ENCODE results near the gene KRT2.
"Not testable (repeated sequence)": the region's sequence is repeated elsewhere in the genome, so short reads cannot be mapped to it uniquely, and the experiment has no call there.

KRT2 gene

GRCh38 chr12:52674433-52674775 is 22.4 kb upstream of the KRT2 start:
- no peak overlapping the region for H3K4me3 ChIP-seq (ENCODE audit: low read depth, low read length)
- no peak for TF ChIP-seq CTCF (IDR thresholded peaks at IDR 0.05; ENCODE audit: borderline replicate concordance, insufficient read depth, low read depth, low read length)

DNA sequence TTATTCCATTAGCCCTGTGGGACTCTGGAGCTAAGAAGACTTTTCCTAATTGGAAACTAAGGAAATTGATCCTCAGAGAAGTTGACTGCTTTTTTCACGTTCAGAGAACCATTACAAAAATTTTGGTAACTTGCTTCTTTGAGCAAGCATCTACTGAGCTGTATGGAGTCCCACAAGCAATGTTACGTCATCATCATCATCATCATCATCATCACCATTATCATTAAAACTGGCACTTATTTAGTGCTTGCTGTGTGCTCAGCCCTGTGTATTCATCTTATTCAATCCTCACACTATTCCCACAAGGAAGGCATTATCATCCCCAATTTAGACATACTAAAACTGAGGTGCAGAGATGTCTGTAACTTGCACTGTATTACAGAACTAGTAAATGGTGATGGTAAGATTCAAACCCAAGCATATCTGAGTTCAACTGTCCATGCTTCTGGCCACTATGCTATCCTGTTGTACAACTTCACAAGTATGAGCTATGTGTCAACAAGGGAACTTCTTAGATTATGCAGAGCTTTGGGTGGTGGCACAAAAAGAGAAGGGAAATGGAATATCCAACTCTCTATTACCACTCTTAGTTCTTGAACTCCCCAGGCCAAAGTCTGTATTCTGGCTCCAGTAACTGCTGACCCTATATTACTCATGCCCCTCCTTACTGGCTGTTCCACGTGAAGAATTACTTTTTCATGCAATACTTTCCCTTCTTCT is 21.9 kb upstream of the KRT2 start:
- no peak overlapping the region for H3K4me3 ChIP-seq (ENCODE audit: low read depth, low read length)
- TF ChIP-seq CTCF (IDR thresholded peaks at IDR 0.05; ENCODE audit: borderline replicate concordance, insufficient read depth, low read depth, low read length) = no peak

GRCh38 chr12:52673217-52673616 is 21.2 kb upstream of the KRT2 start:
- TF ChIP-seq CTCF (IDR thresholded peaks at IDR 0.05; ENCODE audit: borderline replicate concordance, insufficient read depth, low read depth, low read length) = no peak
- H3K4me3 ChIP-seq (ENCODE audit: low read depth, low read length) = no peak overlapping the region

DNA sequence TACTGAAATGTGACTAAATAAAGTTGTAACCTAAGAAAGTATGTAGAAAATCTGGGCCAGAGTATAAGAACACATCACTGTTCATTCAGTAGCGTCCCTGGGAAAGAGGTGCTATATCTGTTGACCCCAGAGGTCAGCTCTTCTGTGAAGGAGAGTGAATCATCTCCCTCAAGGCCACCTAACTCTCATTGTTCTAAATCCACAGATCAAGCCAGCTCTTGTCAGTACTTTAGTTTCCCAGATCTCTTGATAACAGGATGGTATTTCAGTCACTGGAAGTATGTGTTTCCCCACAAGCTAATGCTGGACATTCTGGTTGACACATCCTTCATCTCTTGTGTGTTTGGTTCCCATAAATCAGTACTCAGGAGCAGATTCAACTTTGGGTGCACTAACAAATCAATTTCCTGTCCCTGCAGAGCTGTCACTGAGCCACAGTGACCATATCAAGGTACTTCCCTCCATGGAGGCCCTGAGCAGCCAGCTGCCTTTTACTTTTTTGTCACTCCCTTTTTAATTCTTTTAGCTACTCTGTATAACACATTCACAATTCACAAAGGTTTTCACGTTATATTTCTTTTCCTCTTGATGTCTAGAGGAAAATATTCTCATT is 20.4 kb upstream of the KRT2 start:
- no peak for TF ChIP-seq CTCF (IDR thresholded peaks at IDR 0.05; ENCODE audit: borderline replicate concordance, insufficient read depth, low read depth, low read length)
- no peak overlapping the region for H3K4me3 ChIP-seq (ENCODE audit: low read depth, low read length)

GRCh38 chr12:52670961-52671360 is 18.9 kb upstream of the KRT2 start:
- H3K4me3 ChIP-seq (ENCODE audit: low read depth, low read length) = no peak overlapping the region
- no peak for TF ChIP-seq CTCF (IDR thresholded peaks at IDR 0.05; ENCODE audit: borderline replicate concordance, insufficient read depth, low read depth, low read length)

GRCh38 chr12:52670506-52670905 is 18.5 kb upstream of the KRT2 start:
- H3K4me3 ChIP-seq (ENCODE audit: low read depth, low read length) = no peak overlapping the region
- TF ChIP-seq CTCF (IDR thresholded peaks at IDR 0.05; ENCODE audit: borderline replicate concordance, insufficient read depth, low read depth, low read length) = no peak

GRCh38 chr12:52669941-52670340 is 17.9 kb upstream of the KRT2 start:
- H3K4me3 ChIP-seq (ENCODE audit: low read depth, low read length) = not testable (repeated sequence)

All from GM12875 (cell line).